Mesenchymal stem cell (in vitro differentiated cells and primary cell): Measurements from ENCODE around the gene NSG2.
"Not testable (repeated sequence)": the region's sequence is repeated elsewhere in the genome, so short reads cannot be mapped to it uniquely, and the experiment has no call there.

Experiments
- DNase-seq: peaks from one replicate; pipeline ENCODE4 v3.0.0-alpha.2; 2013
- H2AFZ ChIP-seq: one replicate; pipeline ENCODE4 v1.6.1; 2013; ENCODE audit warnings: low read depth, mild to moderate bottlenecking, control low read depth, inconsistent platforms, low read length, moderate library complexity
- H2AK5ac ChIP-seq: 2 replicates; pipeline ENCODE4 v1.6.1; 2013; ENCODE audit warnings: low read length, moderate library complexity, mild to moderate bottlenecking, inconsistent platforms; ENCODE audit not compliant: severe bottlenecking
- H2BK120ac ChIP-seq: one replicate; pipeline ENCODE4 v1.6.1; 2013; ENCODE audit warnings: low read depth, mild to moderate bottlenecking, inconsistent platforms, low read length, moderate library complexity
- H2BK12ac ChIP-seq, 2 experiments: one replicate each; pipeline ENCODE4 v1.6.1; 2013; ENCODE audit warnings: inconsistent platforms in 2 of 2, low read length in 2 of 2, mild to moderate bottlenecking in 2 of 2, moderate library complexity in 2 of 2, control low read depth in 1 of 2
- H2BK15ac ChIP-seq: one replicate; pipeline ENCODE4 v1.6.1; 2013; ENCODE audit warnings: mild to moderate bottlenecking, low read depth, inconsistent platforms; ENCODE audit not compliant: poor library complexity, severe bottlenecking
- H2BK5ac ChIP-seq: 2 replicates; pipeline ENCODE4 v1.6.1; 2013; ENCODE audit warnings: low read depth, mild to moderate bottlenecking, low read length, control low read depth, inconsistent platforms; ENCODE audit not compliant: poor library complexity, severe bottlenecking
- H3K14ac ChIP-seq, 2 experiments: one replicate each; pipeline ENCODE4 v1.6.1; 2013; ENCODE audit warnings: inconsistent platforms in 2 of 2, low read length in 2 of 2, control low read depth in 1 of 2, mild to moderate bottlenecking in 1 of 2, moderate library complexity in 1 of 2
- H3K18ac ChIP-seq, 2 experiments: one replicate each; pipeline ENCODE4 v1.6.1; 2013; ENCODE audit warnings: inconsistent platforms in 2 of 2, low read length in 2 of 2, control low read depth in 1 of 2, low read depth in 1 of 2, mild to moderate bottlenecking in 1 of 2
- H3K23ac ChIP-seq, 2 experiments: one replicate each; pipeline ENCODE4 v1.6.1; 2013; ENCODE audit warnings: inconsistent platforms in 2 of 2, low read length in 2 of 2, mild to moderate bottlenecking in 2 of 2, moderate library complexity in 2 of 2, control low read depth in 1 of 2
- H3K27ac ChIP-seq: 2 replicates; pipeline ENCODE4 v1.5.1; 2013; ENCODE audit warnings: mild to moderate bottlenecking, moderate library complexity, low read length, control low read depth, inconsistent platforms; ENCODE audit not compliant: poor library complexity, severe bottlenecking
- H3K27me3 ChIP-seq, 2 experiments: 2 replicates each; pipeline versions ENCODE4 v1.6.1 to v1.7.0; 2013; ENCODE audit warnings: low read length in 2 of 2, mild to moderate bottlenecking in 2 of 2, moderate library complexity in 2 of 2, control low read depth in 1 of 2, inconsistent platforms in 1 of 2; ENCODE audit not compliant: control insufficient read depth in 1 of 2, insufficient read depth in 1 of 2
- H3K36me3 ChIP-seq, 2 experiments: 2 replicates each; pipeline versions ENCODE4 v1.6.1 to v1.7.0; 2013; ENCODE audit warnings: low read length in 2 of 2, control low read depth in 1 of 2, inconsistent platforms in 1 of 2, low read depth in 1 of 2, mild to moderate bottlenecking in 1 of 2; ENCODE audit not compliant: insufficient read depth in 2 of 2, control insufficient read depth in 1 of 2
- H3K4ac ChIP-seq, 2 experiments: one replicate each; pipeline ENCODE4 v1.6.1; 2013; ENCODE audit warnings: inconsistent platforms in 2 of 2, low read length in 2 of 2, mild to moderate bottlenecking in 2 of 2, moderate library complexity in 2 of 2, control low read depth in 1 of 2, low read depth in 1 of 2
- H3K4me1 ChIP-seq: 2 replicates; pipeline ENCODE4 v1.6.1; 2013; ENCODE audit warnings: low read depth, low read length, control low read depth; ENCODE audit not compliant: control insufficient read depth, insufficient read depth
- H3K4me2 ChIP-seq: 2 replicates; pipeline ENCODE4 v1.6.1; 2013; ENCODE audit warnings: low read length, mild to moderate bottlenecking, inconsistent platforms; ENCODE audit not compliant: poor library complexity, severe bottlenecking
- H3K4me3 ChIP-seq, 2 experiments: 2 replicates each; pipeline versions ENCODE4 v1.5.1 to v1.7.0; 2013; ENCODE audit warnings: low read length in 2 of 2, mild to moderate bottlenecking in 2 of 2, control low read depth in 1 of 2, low read depth in 1 of 2; ENCODE audit not compliant: insufficient read depth in 1 of 2
- H3K79me1 ChIP-seq: replicated peaks from 2 replicates; pipeline ENCODE4 v1.6.1; 2013; ENCODE audit warnings: mild to moderate bottlenecking, control low read depth, low read length, inconsistent platforms; ENCODE audit not compliant: poor library complexity, severe bottlenecking
- H3K9ac ChIP-seq: 2 replicates; pipeline ENCODE4 v1.7.0; 2013; ENCODE audit warnings: mild to moderate bottlenecking, low read length, moderate library complexity
- H3K9me3 ChIP-seq: 2 replicates; pipeline ENCODE4 v1.7.0; 2013; ENCODE audit warnings: mild to moderate bottlenecking, low read length; ENCODE audit not compliant: control insufficient read depth
- H4K8ac ChIP-seq: one replicate; pipeline ENCODE4 v1.6.1; 2013; ENCODE audit warnings: inconsistent platforms, mild to moderate bottlenecking, low read length, moderate library complexity
- H4K91ac ChIP-seq: one replicate; pipeline ENCODE4 v1.6.1; 2013; ENCODE audit warnings: mild to moderate bottlenecking, low read length, inconsistent platforms
- WGBS: methylation state at CpG from one replicate; pipeline ENCODE4 v1.1.7; 2013; ENCODE audit warnings: mixed read lengths; 5-methylcytosine and 5-hydroxymethylcytosine counted together

Gene NSG2

GRCh38 chr5:174100490-174100889, 55.0 kb downstream of the NSG2 start:
- Histone ChIP-seq H3K4me3 (no peak overlapping the region), H2AFZ (no peak overlapping the region), H3K14ac (no peak overlapping the region), H2BK5ac (no peak overlapping the region), H3K27me3 (no peaks in the 10 kb centered on the region), H3K18ac (no peak overlapping the region), H3K9me3 (no peaks in the 10 kb centered on the region), H2BK15ac (no peak overlapping the region), H3K4me1 (no peaks in the 10 kb centered on the region), H3K27ac (no peak overlapping the region), H2BK120ac (no peak overlapping the region), H2AK5ac (no peak overlapping the region), H2BK12ac (no peak overlapping the region), H3K4me2 (no peak overlapping the region), H4K8ac (no peak overlapping the region), H3K9ac (no peak overlapping the region), H3K36me3 (no peaks in the 10 kb centered on the region), H3K79me1 (no peaks in the 10 kb centered on the region), H4K91ac (no peak overlapping the region), H3K4ac (no peak overlapping the region), H3K23ac (no peak overlapping the region)
- DNase-seq: no peak
- whole genome bisulfite sequencing: 30% methylated on average over 5 of the region's 5 CpGs

GRCh38 chr5:174101195-174101730, 55.8 kb downstream of the NSG2 start:
- no peak overlapping the region for H3K4me2 ChIP-seq
- no peaks in the 10 kb centered on the region for H3K4me1 ChIP-seq
- H4K8ac ChIP-seq: no peak overlapping the region
- WGBS: 88% methylated on average over 5 of the region's 6 CpGs
- H2AK5ac ChIP-seq: no peak overlapping the region
- no peaks in the 10 kb centered on the region for H3K79me1 ChIP-seq
- H4K91ac ChIP-seq: no peak overlapping the region
- H3K36me3 ChIP-seq: no peaks in the 10 kb centered on the region
- H2BK5ac ChIP-seq: no peak overlapping the region
- H3K18ac ChIP-seq: no peak overlapping the region
- no peak overlapping the region for H3K23ac ChIP-seq
- no peak overlapping the region for H2AFZ ChIP-seq
- no peak overlapping the region for H2BK12ac ChIP-seq
- H3K4me3 ChIP-seq: no peak overlapping the region
- H3K27me3 ChIP-seq: no peaks in the 10 kb centered on the region
- H3K9me3 ChIP-seq: no peaks in the 10 kb centered on the region
- H2BK120ac ChIP-seq: no peak overlapping the region
- H3K14ac ChIP-seq: no peak overlapping the region
- H3K4ac ChIP-seq: no peak overlapping the region
- no peak overlapping the region for H3K9ac ChIP-seq
- no peak overlapping the region for H3K27ac ChIP-seq
- no peak for DNase-seq
- no peak overlapping the region for H2BK15ac ChIP-seq

- not testable (repeated sequence) for H3K9ac ChIP-seq, H3K23ac ChIP-seq, H2AFZ ChIP-seq, H3K4me3 ChIP-seq, H2AK5ac ChIP-seq, H3K79me1 ChIP-seq, H2BK15ac ChIP-seq, H3K36me3 ChIP-seq, H3K18ac ChIP-seq, H3K14ac ChIP-seq, H3K4ac ChIP-seq, H3K9me3 ChIP-seq, H2BK120ac ChIP-seq, H3K4me2 ChIP-seq, H4K8ac ChIP-seq, H3K27ac ChIP-seq, H2BK12ac ChIP-seq, H2BK5ac ChIP-seq, DNase-seq, H3K4me1 ChIP-seq, H3K27me3 ChIP-seq, H4K91ac ChIP-seq
- no CpG with 5 or more reads among the region's 2 CpGs for WGBS
These were observed 57.1 kb downstream of the NSG2 start for GRCh38 chr5:174102574-174102973.

GRCh38 chr5:174106997-174107655, 61.6 kb downstream of the NSG2 start:
- WGBS: 77% methylated on average over 13 of the region's 17 CpGs
- no peak for DNase-seq

More at GRCh38 chr5:174106997-174107655, 61.6 kb downstream of the NSG2 start:
- Histone ChIP-seq H3K14ac (no peak overlapping the region), H3K27me3 (no peaks in the 10 kb centered on the region), H3K9ac (no peak overlapping the region), H3K4me2 (no peak overlapping the region), H3K36me3 (no peaks in the 10 kb centered on the region), H2BK5ac (no peak overlapping the region), H4K8ac (no peak overlapping the region), H4K91ac (no peak overlapping the region), H2BK15ac (no peak overlapping the region), H3K4ac (no peak overlapping the region), H3K18ac (no peak overlapping the region), H2BK12ac (no peak overlapping the region), H3K27ac (no peak overlapping the region), H3K23ac (no peak overlapping the region), H3K9me3 (no peaks in the 10 kb centered on the region), H2AK5ac (no peak overlapping the region), H3K79me1 (no peaks in the 10 kb centered on the region), H2BK120ac (no peak overlapping the region), H2AFZ (no peak overlapping the region), H3K4me1 (no peaks in the 10 kb centered on the region), H3K4me3 (no peak overlapping the region)
